ENCODE results near the gene LOXL4. TPM values are rescaled to one million over a fixed set of nuclear protein-coding genes. Genes with fewer than 3 reads are reported as not detected.

LOXL4 gene
- total RNA-seq, 1 experiment from 2014 or later, result 1.3 TPM

DNA sequence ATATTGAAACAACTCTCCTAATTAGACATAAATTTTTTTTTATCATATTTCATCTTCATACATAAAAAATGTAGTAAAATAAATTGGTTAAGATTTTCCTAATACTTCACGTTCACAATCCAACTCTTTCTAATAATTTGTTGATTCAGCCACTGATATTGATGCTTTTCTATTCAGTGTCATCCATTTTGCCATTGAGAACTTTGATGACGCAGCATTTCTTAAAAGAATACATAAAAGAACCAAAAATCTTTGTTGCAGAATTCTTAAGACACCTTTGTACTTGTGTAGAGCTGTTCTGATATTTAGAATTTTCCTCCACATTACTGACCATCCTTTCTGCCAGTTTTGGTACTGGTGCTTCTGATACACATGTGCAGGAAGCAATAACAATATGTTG lies 52.6 kb downstream of the LOXL4 start:
- RAD21 ChIA-PET (ENCODE audit: low non-redundant PET in 1 of 2, low total read pairs in 2 of 2, uncharacterized antibody in 2 of 2, unreplicated experiment in 2 of 2), result no interaction called here
- Histone ChIP-seq H3K4me2 (ENCODE audit: low read length) (no peak overlapping the region), H3K9me2 (ENCODE audit: insufficient read depth) (0 out of 2 replicates have a peak, but pooled peaks cover 2% of the 10 kb centered on the region), H3K27me3 (ENCODE audit: insufficient read depth, low read length) (no peaks in the 10 kb centered on the region), H3K79me2 (ENCODE audit: insufficient read depth, low read length) (peaks cover 22% of the 10 kb centered on the region), H3K27ac (ENCODE audit: low read depth, low read length) (no peak overlapping the region), H3K9ac (ENCODE audit: low read length) (no peak overlapping the region), H2AFZ (ENCODE audit: low read depth, low read length, poor library complexity, severe bottlenecking) (no peak overlapping the region), H3K4me1 (ENCODE audit: control insufficient read depth in 1 of 2, insufficient read depth in 2 of 2, low read length in 2 of 2) (no peaks in the 10 kb centered on the region), H3K36me3 (ENCODE audit: control insufficient read depth in 1 of 2, insufficient read depth in 2 of 2, low read length in 2 of 2) (no peaks in the 10 kb centered on the region), H3K4me3 (replicated peaks in 1 of 2; ENCODE audit: low read depth in 1 of 2, low read length in 2 of 2) (no peak overlapping the region), H3K9me3 (ENCODE audit: control insufficient read depth in 1 of 2, insufficient read depth in 1 of 2, low read depth in 1 of 2, low read length in 2 of 2) (peaks cover 0 to 6% of the 10 kb centered on the region in 2 experiments; a peak in 2 of 4 replicates), H4K20me1 (ENCODE audit: insufficient read depth) (no peaks in the 10 kb centered on the region; the same call in 1 of the 2 replicates)
- CTCF ChIA-PET, result no interaction called here
- ATAC-seq (no peak), DNase-seq (ENCODE audit: low read depth, low spot score) (no peak)
- POLR2A ChIA-PET, result no interaction called here
- TF ChIP-seq, protein P1, sequence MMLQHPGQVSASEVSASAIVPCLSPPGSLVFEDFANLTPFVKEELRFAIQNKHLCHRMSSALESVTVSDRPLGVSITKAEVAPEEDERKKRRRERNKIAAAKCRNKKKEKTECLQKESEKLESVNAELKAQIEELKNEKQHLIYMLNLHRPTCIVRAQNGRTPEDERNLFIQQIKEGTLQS (IDR thresholded peaks at IDR 0.05), result no peak
- TF ChIP-seq, protein P2, sequence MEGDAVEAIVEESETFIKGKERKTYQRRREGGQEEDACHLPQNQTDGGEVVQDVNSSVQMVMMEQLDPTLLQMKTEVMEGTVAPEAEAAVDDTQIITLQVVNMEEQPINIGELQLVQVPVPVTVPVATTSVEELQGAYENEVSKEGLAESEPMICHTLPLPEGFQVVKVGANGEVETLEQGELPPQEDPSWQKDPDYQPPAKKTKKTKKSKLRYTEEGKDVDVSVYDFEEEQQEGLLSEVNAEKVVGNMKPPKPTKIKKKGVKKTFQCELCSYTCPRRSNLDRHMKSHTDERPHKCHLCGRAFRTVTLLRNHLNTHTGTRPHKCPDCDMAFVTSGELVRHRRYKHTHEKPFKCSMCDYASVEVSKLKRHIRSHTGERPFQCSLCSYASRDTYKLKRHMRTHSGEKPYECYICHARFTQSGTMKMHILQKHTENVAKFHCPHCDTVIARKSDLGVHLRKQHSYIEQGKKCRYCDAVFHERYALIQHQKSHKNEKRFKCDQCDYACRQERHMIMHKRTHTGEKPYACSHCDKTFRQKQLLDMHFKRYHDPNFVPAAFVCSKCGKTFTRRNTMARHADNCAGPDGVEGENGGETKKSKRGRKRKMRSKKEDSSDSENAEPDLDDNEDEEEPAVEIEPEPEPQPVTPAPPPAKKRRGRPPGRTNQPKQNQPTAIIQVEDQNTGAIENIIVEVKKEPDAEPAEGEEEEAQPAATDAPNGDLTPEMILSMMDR (IDR thresholded peaks at IDR 0.05 in 2 of 3, conservative IDR thresholded peaks at IDR 0.05 in 1 of 3; ENCODE audit: borderline replicate concordance in 1 of 3, insufficient read depth in 1 of 3, low read depth in 2 of 3, low read length in 2 of 3), result no peak
- TF ChIP-seq ZFX (IDR thresholded peaks at IDR 0.05) (no peak), POLR2A (IDR thresholded peaks at IDR 0.05; ENCODE audit: borderline replicate concordance, extremely low read depth, insufficient read depth, insufficient read length) (no peak), RAD21 (IDR thresholded peaks at IDR 0.05; ENCODE audit: low read depth) (no peak), EZH2 (IDR thresholded peaks at IDR 0.05) (no peak), CEBPB (IDR thresholded peaks at IDR 0.05; ENCODE audit: low read depth) (no peak), ZNF274 (IDR thresholded peaks at IDR 0.05; ENCODE audit: low read depth, low read length) (no peak), SP1 (IDR thresholded peaks at IDR 0.05; ENCODE audit: low read depth) (no peak), YY1 (IDR thresholded peaks at IDR 0.05; ENCODE audit: extremely low read depth, insufficient replicate concordance, low read depth, low read length) (no peak)
- TF ChIP-seq, protein P3, sequence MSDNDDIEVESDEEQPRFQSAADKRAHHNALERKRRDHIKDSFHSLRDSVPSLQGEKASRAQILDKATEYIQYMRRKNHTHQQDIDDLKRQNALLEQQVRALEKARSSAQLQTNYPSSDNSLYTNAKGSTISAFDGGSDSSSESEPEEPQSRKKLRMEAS (IDR thresholded peaks at IDR 0.05), result no peak
- no TSS peak for BruUV-seq (replicated peaks)
- intact Hi-C loops (cut with micrococcal nuclease), result no loop called here
